Neural cell (in vitro differentiated cells): ENCODE results near the gene SLC16A10. TPM values are rescaled to one million over a fixed set of nuclear protein-coding genes. Genes with fewer than 3 reads are reported as not detected.

Experiments
- H2AFZ ChIP-seq: fragments of 200-600, 300-800 bp; sonication (generic), shearing (Covaris generic); 2 replicates; pipeline ENCODE4 v1.6.0; 2014; ENCODE audit warnings: low read depth, mild to moderate bottlenecking, antibody characterized with exemption, low read length, moderate library complexity
- H3F3A ChIP-seq: fragments of 200-600 bp; shearing (Covaris generic); 2 replicates; pipeline ENCODE4 v1.6.1; 2016; ENCODE audit warnings: mild to moderate bottlenecking, moderate library complexity, mixed read lengths, antibody characterized with exemption, low read length; ENCODE audit not compliant: insufficient read depth, poor library complexity, severe bottlenecking
- H3K27ac ChIP-seq: fragments of 200-600, 300-800 bp; sonication (generic), shearing (Covaris generic); 2 replicates; pipeline ENCODE4 v1.5.1; 2014; ENCODE audit warnings: mild to moderate bottlenecking, low read length, moderate library complexity
- H3K27me3 ChIP-seq: fragments of 300-800, 200-600 bp; sonication (generic), shearing (Covaris generic); 2 replicates; pipeline ENCODE4 v1.6.0; 2014; ENCODE audit warnings: mild to moderate bottlenecking, low read depth, low read length, moderate library complexity; ENCODE audit not compliant: insufficient read depth
- H3K36me3 ChIP-seq: fragments of 300-800, 200-600 bp; sonication (generic), shearing (Covaris generic); 2 replicates; pipeline ENCODE4 v1.5.1; 2014; ENCODE audit warnings: mild to moderate bottlenecking, antibody characterized with exemption, low read length, moderate library complexity; ENCODE audit not compliant: insufficient read depth
- H3K4me2 ChIP-seq: fragments of 300-800, 200-600 bp; sonication (generic), shearing (Covaris generic); 2 replicates; pipeline ENCODE4 v1.6.0; 2014; ENCODE audit warnings: mild to moderate bottlenecking, low read length
- H3K4me3 ChIP-seq: fragments of 300-800, 200-600 bp; sonication (generic), shearing (Covaris generic); 2 replicates; pipeline ENCODE4 v1.5.1; 2014; ENCODE audit warnings: mild to moderate bottlenecking, low read length, moderate library complexity
- H3K79me2 ChIP-seq: fragments of 200-600 bp; shearing (Covaris generic); replicated peaks from 2 replicates; pipeline ENCODE4 v1.6.0; 2014; ENCODE audit warnings: mild to moderate bottlenecking, low read length, moderate library complexity; ENCODE audit not compliant: insufficient read depth
- H3K9ac ChIP-seq: fragments of 300-800, 200-600 bp; sonication (generic), shearing (Covaris generic); 2 replicates; pipeline ENCODE4 v1.6.1; 2016; ENCODE audit warnings: mild to moderate bottlenecking, low read length, mixed read lengths
- H3K9me2 ChIP-seq: fragments of 200-600 bp; shearing (Covaris generic); 2 replicates; pipeline ENCODE4 v1.6.1; 2016; ENCODE audit warnings: mild to moderate bottlenecking, low read length, mixed read lengths; ENCODE audit not compliant: insufficient read depth
- H3K9me3 ChIP-seq: fragments of 200-600, 300-800 bp; sonication (generic), shearing (Covaris generic); 2 replicates; pipeline ENCODE4 v1.6.1; 2016; ENCODE audit warnings: mild to moderate bottlenecking, mixed run types, low read length, moderate library complexity, mixed read lengths
- H4K20me1 ChIP-seq: fragments of 200-600 bp; shearing (Covaris generic); 2 replicates; pipeline ENCODE4 v1.6.1; 2016; ENCODE audit warnings: mild to moderate bottlenecking, mixed run types; ENCODE audit not compliant: insufficient read depth
- CTCF ChIP-seq: fragments of 450-650 bp; IDR thresholded peaks from 2 replicates; pipeline ENCODE4 v1.5.1; 2014; ENCODE audit warnings: antibody characterized with exemption, mild to moderate bottlenecking, moderate library complexity; ENCODE audit not compliant: poor library complexity, severe bottlenecking
- EP300 ChIP-seq: fragments of 450-650 bp; conservative IDR thresholded peaks from 2 replicates; pipeline ENCODE4 v1.6.1; 2014; ENCODE audit warnings: antibody characterized with exemption, mild to moderate bottlenecking, moderate library complexity; ENCODE audit not compliant: poor library complexity, severe bottlenecking
- EZH2 ChIP-seq: fragments of 200-600, 300-800 bp; shearing (Covaris generic), sonication (generic); IDR thresholded peaks from 2 replicates; pipeline ENCODE4 v1.6.1; 2014; ENCODE audit warnings: antibody characterized with exemption, low read length, borderline replicate concordance, mild to moderate bottlenecking; ENCODE audit not compliant: insufficient read depth, poor library complexity, severe bottlenecking
- MXI1 ChIP-seq: fragments of 450-650 bp; conservative IDR thresholded peaks from 2 replicates; pipeline ENCODE4 v1.6.1; 2014; ENCODE audit warnings: antibody characterized with exemption, mild to moderate bottlenecking; ENCODE audit not compliant: poor library complexity, severe bottlenecking
- POLR2AphosphoS5 ChIP-seq: IDR thresholded peaks from 2 replicates; pipeline ENCODE4 v1.6.1; 2012
- RAD21 ChIP-seq: fragments of 450-650 bp; conservative IDR thresholded peaks from 2 replicates; pipeline ENCODE4 v1.6.1; 2014; ENCODE audit warnings: antibody characterized with exemption, mild to moderate bottlenecking, moderate library complexity
- REST ChIP-seq: IDR thresholded peaks from 2 replicates; pipeline ENCODE4 v1.6.1; 2012; ENCODE audit warnings: borderline replicate concordance
- SMC3 ChIP-seq: fragments of 450-650 bp; conservative IDR thresholded peaks from 2 replicates; pipeline ENCODE4 v1.6.1; 2014; ENCODE audit warnings: antibody characterized with exemption, mild to moderate bottlenecking, moderate library complexity; ENCODE audit not compliant: poor library complexity
- TAF1 ChIP-seq: IDR thresholded peaks from 2 replicates; pipeline ENCODE4 v1.6.1; 2012; ENCODE audit warnings: low read depth
- polyA plus RNA-seq: library from polyadenylated mRNA; depleted of rRNA; stranded (reverse); fragments of >200 nt; gene quantifications from 2 replicates; pipeline ENCODE4 v1.2.3, GENCODE V29; 2014

The SLC16A10 gene
- polyA plus RNA-seq, 1 donor from 2014 or later: 1.5 TPM

GRCh38 chr6:111069382-111070104 is 17.8 kb upstream of the SLC16A10 start:
- Histone ChIP-seq H3K9me2 (no peaks in the 10 kb centered on the region), H3K4me3 (no peak overlapping the region), H3K9me3 (no peaks in the 10 kb centered on the region), H3F3A (no peaks in the 10 kb centered on the region), H2AFZ (no peak overlapping the region), H3K27me3 (no peaks in the 10 kb centered on the region), H3K27ac (no peak overlapping the region), H3K36me3 (no peaks in the 10 kb centered on the region), H3K9ac (no peak overlapping the region), H3K4me2 (no peak overlapping the region), H3K79me2 (no peaks in the 10 kb centered on the region), H4K20me1 (no peaks in the 10 kb centered on the region)
- no peak for TF ChIP-seq SMC3
- TF ChIP-seq MXI1: no peak
- TF ChIP-seq POLR2AphosphoS5: no peak
- TF ChIP-seq EP300: no peak
- no peak for TF ChIP-seq EZH2
- TF ChIP-seq TAF1: no peak
- TF ChIP-seq CTCF: no peak
- no peak for TF ChIP-seq REST
- TF ChIP-seq RAD21: no peak

- TF ChIP-seq REST: no peak
- no peak for TF ChIP-seq MXI1
- TF ChIP-seq EZH2: no peak
- TF ChIP-seq EP300: no peak
- no peak for TF ChIP-seq SMC3
- TF ChIP-seq RAD21: no peak
- no peak for TF ChIP-seq CTCF
- no peak for TF ChIP-seq TAF1
- no peak for TF ChIP-seq POLR2AphosphoS5
- no peaks in the 10 kb centered on the region for H3F3A ChIP-seq
- H3K27ac ChIP-seq: no peak overlapping the region
- no peak overlapping the region for H3K4me3 ChIP-seq
- H3K9me2 ChIP-seq: no peaks in the 10 kb centered on the region
- H3K27me3 ChIP-seq: no peaks in the 10 kb centered on the region
- no peak overlapping the region for H3K9ac ChIP-seq
- no peak overlapping the region for H2AFZ ChIP-seq
- H3K4me2 ChIP-seq: no peak overlapping the region
- H3K36me3 ChIP-seq: no peaks in the 10 kb centered on the region
- H4K20me1 ChIP-seq: no peaks in the 10 kb centered on the region
- H3K79me2 ChIP-seq: no peaks in the 10 kb centered on the region
- H3K9me3 ChIP-seq: no peaks in the 10 kb centered on the region
These were observed 16.9 kb upstream of the SLC16A10 start for GRCh38 chr6:111070105-111071005.
